GM21825 (cell line): Measurements from ENCODE around the gene LOX.

Experiments
- ATAC-seq: cut with Tn5 transposase; IDR thresholded peaks from one replicate; pipeline ENCODE4 v1.9.1; 2021; ENCODE audit warnings: mild to moderate bottlenecking, moderate library complexity; ENCODE audit not compliant: unreplicated experiment

LOX gene

DNA sequence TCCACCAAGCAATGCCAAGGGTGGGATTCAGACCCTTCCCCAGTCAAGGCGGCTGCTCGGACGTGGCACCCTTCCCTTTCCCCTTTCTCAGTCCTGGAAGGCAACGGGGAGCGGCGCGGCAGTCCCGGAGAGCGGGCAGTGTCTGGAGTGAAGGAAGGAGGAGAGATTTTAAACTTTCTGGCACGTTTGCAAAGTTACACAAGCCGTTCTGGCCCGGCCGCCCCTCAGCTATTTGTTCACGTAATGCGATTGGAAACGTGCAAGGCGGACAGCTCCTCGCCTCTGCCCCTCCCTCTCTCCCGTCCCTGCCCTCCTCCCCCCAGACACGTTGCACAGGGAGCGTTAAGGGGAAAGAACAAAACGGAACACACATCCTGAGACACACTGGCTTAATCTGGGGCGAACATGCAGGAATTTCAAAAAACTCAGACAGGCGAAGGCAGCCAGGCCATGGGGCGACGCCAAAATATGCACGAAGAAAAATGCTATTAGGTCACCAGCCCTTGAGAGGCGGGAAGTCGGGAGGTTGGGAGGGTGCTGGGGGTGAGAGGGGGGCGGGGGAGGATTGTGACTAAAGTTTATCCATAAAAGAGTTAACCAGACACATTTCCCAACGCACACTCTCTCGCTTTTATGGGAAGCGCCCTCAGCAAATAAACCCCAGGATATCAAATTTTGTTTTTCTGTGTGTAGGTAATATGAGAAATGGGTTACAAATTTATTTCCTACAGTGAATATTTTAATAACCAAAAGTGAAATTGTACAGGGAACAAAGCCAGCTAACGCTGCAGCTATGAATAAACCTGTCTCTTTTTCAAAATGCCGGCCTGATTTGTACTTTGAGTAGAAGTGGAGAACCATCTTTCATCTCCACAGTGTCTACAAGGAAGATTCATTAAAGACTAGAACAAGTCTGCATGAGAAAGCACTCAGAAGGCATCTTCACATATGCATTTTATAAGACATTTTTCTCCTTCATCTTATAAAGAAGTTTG is at the start of gene LOX:
Gene LOX (minus strand): TSS at position 144 of the 995 bp plus-strand sequence. CDS start 274 bp downstream, outside the sequence.
- no peak for ATAC-seq

DNA sequence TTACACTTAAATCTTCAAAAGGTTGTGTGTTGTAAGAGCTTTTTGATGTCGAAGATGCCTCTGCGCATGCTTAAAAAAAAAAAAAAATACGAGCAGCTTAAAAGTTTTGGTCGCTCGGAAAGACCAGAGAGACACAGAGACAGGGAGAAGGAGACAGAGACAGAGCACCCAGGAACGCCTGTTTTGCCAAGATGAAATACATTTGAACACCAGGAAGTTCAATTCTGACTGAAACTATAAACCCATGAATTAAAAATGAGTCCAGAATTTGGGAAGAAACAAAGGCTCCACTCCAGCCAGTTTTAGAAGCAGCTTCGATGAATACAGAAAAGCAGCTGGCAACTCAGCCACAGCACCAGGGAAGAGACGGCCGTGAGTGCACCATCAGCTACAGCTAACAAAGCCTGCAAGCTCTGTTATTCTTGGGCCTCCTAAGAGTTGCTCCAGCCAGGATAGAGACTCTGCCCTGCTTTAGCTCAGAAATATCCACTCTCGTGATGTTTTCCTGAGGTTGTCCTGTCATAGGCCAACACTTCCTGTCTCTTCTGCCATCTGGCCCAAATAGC is 48.8 kb upstream of the LOX start:
- ATAC-seq, result no peak

- ATAC-seq, result no peak
Observed at GRCh38 chr5:122126177-122126755, 48.2 kb upstream of the LOX start.

- no peak for ATAC-seq
Observed at GRCh38 chr5:122124766-122125165, 46.7 kb upstream of the LOX start.

DNA sequence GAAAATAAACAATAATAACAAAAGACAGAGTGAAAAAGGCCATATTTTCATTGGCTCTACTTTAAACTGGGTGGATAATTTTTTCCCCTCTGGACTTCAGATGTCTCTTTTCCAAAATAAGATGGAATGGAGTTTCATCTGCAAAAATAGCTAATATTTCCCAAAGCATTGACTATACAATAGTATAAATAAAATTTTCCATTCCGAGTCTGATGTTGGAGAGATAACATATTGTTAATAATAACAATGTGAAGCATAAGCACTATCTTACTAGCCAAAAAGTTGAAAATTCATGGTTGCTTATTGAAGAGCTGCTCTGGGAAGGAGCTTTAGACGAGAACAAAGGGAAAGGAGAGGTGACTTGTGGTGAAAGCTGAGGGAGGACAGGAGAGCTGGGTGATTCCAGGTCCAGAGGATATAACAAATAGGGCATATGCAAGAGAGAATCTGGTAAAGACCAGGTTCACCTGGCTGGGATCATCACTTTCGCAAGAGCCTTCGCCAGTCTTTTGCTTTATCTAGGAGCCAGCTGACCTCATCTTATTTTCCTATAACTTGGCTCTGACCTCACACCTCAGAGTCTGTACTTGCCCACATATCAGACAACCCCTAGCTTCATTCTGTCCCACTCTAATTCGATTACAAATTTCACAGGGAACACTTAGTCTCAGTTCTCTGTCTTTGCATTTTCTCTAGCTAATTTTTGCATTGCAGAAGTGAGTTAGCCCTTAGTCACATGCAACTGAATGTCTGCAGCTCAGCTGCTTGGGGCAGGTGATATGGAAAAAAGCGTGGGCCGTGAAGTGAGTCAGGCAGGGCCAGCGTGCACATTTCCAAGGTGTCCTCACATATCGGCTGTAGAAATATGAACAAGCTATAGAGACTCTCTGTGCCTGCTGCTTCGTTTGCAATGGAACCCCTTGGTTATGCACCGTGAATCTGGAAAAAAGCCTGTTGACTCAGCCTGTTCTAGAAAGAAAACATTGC is 43.7 kb upstream of the LOX start:
- no peak for ATAC-seq

DNA sequence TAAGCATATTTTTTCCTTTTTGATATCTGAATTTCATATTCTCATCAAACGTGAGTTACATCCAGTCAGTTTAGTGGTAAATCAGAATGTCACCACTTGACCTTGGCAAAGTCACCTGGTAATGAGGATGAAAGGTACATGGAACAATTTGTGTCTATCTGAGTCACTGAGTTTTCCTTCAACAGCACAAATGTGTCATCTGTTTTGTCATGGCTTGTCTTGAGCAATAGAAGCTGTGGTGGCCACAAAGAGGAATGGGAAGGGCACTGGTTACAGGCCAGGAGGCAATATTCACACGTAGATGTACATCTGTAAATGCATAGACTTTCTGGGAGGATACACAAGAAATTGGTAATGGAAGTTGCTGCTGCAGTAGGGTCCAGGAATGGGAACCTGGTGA is 42.9 kb upstream of the LOX start:
- ATAC-seq, result no peak

DNA sequence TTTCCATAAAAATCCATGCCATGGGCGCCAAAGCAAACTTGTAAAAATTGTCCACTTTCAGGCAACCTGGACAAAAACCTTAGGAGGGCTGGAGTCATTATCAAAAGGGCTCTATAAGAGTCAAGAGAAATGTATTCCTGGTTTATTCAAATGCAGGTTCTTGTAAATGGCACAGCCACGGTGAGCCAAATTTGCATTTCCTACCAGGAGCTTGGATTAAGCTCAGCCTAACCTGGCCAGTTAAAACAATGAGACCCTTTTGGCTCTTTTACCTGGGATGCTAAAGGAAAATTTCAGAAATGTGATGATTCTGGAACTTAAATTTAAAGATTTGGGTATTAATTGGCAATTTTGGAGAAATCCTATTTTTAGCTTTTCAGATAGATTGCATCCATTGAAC is 42.4 kb upstream of the LOX start:
- no peak for ATAC-seq

DNA sequence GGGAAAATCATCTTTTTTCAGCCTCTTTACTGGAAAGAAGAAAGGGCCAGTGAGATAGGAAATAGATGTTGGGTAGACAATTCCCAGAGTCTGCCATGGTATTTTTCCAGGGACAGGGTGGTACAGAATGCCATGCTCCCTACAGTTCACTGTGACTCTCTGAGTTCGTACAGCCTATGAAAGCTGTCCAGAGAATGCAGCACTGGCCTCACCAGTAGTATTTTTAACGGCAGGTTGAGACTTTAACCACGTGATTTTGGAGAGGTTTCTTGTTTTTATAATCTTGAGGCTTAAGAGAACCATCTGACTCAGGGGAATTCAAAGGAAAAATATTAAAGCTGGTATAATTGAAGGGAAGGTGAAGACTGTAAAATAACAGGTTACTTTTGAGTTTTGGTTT is 41.1 kb upstream of the LOX start:
- no peak for ATAC-seq

- ATAC-seq, result no peak
Observed at GRCh38 chr5:122118356-122118948, 40.4 kb upstream of the LOX start.

DNA sequence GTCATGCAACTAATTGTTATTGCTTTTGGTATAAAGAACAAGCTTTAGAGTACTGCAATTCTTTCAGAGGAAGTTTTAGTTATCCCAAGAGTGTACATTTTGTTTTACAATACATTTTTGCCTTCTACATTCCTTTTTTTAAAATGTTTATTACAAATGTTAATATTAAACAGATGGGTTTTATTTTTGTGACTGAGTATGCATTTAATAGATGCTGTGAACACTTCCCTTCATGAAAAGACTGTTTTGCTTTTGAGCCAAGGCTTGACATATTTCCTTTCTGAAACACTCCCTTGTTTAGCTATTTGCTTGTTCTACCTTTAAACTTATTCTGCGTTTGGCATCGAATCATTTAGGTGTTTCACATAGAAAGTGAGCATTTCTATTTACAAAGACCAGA is 36.4 kb upstream of the LOX start:
- no peak for ATAC-seq

DNA sequence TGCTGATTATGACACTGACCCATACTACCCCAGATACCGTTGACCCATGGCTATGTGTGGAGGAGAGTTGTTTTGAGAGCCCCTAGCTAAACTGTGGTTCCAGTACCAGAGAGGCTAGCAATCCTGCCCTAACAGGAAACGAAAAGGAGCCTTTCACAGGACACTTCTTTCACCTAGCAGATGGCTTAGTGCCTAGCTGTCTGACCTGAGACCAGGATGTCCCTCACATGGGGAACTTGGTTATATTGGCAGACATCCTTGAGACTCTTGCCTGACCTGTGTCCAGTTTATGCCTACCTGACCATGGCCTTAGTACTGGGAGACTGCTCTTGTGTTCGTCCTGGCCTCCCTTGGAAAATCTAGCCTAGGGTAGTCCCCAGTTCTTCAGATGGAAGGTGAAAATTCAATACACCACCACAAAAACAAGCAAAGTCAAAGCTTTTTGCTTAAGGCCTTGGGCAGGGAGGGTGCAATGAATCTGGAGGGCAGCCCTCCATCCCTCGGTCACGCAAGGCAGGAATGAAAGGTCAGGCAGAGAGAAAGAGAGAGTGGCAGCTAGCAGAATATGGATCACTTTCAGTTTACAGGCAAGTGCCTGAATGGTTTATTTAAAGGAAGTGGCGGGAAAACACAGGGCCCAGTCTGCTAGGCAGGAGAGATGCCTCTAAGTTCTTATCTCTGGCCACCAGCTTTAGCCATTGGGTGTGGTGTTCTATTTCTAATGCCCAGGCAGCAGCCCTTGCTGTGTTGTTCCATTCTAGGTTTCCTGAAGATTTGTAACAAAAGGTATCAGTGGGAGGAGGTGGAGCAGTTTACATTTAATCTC is 34.9 kb upstream of the LOX start:
- ATAC-seq, result no peak

DNA sequence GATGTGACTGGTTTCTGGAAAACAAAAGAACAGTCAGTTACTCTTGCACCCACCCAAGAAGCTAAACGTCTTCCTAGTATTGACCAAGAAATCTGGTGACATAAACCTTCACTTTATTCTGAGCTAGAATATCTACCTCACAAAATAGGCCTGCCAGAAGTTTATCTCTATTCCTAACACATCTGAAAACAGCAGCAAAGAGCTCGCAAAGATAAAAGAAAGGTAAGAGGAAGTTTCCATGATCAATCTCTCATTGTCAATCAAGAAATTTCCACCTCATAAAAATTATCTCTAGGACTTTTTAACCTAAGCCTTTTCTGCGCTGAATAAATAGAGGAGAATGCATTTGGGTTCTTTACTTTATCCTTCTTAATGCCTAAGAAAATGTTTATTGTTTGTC is 34.0 kb upstream of the LOX start:
- no peak for ATAC-seq

- no peak for ATAC-seq
Observed at GRCh38 chr5:122111460-122111859, 33.4 kb upstream of the LOX start.

DNA sequence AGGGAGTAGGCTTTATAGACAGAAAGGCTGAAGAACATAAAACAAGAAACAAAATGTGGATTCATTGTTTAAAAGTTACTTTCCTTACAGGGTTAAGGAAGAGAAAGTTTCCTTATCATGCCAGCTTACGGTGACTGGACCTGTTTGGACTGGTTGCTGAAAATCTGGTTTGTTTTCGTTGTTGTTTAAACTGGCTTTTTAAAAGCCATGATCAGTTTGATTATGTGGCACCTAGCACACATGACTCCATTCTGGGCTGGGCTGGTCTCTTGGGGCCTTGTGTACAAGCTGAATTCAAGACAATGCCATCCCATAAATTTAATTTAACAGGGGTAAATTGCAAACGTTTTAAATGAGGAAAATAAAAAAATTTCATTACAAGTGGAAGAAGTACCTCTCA is 32.9 kb upstream of the LOX start:
- no peak for ATAC-seq

GRCh38 chr5:122107016-122107415 is 29.0 kb upstream of the LOX start:
- no peak for ATAC-seq

- ATAC-seq, result no peak
Observed at GRCh38 chr5:122105909-122106308, 27.9 kb upstream of the LOX start.

- no peak for ATAC-seq
Observed at GRCh38 chr5:122102825-122103224, 24.8 kb upstream of the LOX start.

GRCh38 chr5:122101636-122102285 is 23.7 kb upstream of the LOX start:
- peak; percentile 67 for ATAC-seq
